GM06990 (cell line): ENCODE data around the gene ADAMTSL1.

Experiments used
- DNase-seq: peaks from one replicate; pipeline ENCODE4 v3.0.0-alpha.2; 2011; ENCODE audit not compliant: insufficient read length; ENCODE audit errors: extremely low read depth
- H3K27me3 ChIP-seq: replicated peaks from 2 replicates; pipeline ENCODE4 v1.6.0; 2011; ENCODE audit warnings: low read length; ENCODE audit not compliant: control insufficient read depth, insufficient read depth
- H3K36me3 ChIP-seq: 2 replicates; pipeline ENCODE4 v1.5.1; 2011; ENCODE audit warnings: low read length; ENCODE audit not compliant: control insufficient read depth, insufficient read depth
- H3K4me3 ChIP-seq: replicated peaks from 2 replicates; pipeline ENCODE4 v1.5.1; 2011; ENCODE audit warnings: low read depth, mild to moderate bottlenecking, control low read depth, low read length
- CTCF ChIP-seq: IDR thresholded peaks from 2 replicates; pipeline ENCODE4 v1.5.1; 2011; ENCODE audit warnings: low read length, control low read depth, mild to moderate bottlenecking, inconsistent platforms; ENCODE audit not compliant: insufficient read depth, poor library complexity, severe bottlenecking

The ADAMTSL1 gene

DNA sequence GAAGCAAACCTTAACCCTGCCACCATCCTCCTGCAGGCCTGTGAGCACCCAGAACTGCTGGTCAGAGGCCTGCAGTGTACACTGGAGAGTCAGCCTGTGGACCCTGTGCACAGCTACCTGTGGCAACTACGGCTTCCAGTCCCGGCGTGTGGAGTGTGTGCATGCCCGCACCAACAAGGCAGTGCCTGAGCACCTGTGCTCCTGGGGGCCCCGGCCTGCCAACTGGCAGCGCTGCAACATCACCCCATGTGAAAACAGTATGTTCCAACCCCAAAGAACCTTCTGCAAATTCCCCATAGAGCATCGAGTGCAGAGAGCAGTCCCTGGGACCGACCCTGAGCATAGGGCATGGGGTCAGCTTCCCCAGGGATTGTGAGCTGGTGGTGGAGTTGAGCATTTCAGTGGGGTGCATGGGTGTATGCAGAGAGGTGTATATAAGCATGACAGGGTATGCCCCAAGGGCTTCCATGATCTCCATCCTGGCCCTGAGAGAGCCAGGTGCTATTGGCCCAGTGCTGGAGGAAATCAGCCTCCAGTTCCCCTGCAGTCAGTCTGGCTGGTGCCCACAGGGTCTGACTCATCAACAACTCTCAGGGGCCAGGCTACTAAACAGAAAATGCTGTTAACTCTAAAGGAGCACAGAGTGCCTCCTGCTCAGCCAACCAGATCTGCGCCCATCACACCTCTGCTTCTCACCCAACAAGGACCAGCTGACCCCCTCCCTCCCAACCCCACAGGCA is 432.9 kb downstream of the ADAMTSL1 start:
- no peak for TF ChIP-seq CTCF
- Histone ChIP-seq H3K27me3 (peaks cover 4% of the 10 kb centered on the region), H3K36me3 (no peaks in the 10 kb centered on the region), H3K4me3 (no peak overlapping the region)
- DNase-seq, result no peak

GRCh38 chr9:18907927-18908625 is 434.1 kb downstream of the ADAMTSL1 start:
- no peaks in the 10 kb centered on the region for H3K36me3 ChIP-seq

DNA sequence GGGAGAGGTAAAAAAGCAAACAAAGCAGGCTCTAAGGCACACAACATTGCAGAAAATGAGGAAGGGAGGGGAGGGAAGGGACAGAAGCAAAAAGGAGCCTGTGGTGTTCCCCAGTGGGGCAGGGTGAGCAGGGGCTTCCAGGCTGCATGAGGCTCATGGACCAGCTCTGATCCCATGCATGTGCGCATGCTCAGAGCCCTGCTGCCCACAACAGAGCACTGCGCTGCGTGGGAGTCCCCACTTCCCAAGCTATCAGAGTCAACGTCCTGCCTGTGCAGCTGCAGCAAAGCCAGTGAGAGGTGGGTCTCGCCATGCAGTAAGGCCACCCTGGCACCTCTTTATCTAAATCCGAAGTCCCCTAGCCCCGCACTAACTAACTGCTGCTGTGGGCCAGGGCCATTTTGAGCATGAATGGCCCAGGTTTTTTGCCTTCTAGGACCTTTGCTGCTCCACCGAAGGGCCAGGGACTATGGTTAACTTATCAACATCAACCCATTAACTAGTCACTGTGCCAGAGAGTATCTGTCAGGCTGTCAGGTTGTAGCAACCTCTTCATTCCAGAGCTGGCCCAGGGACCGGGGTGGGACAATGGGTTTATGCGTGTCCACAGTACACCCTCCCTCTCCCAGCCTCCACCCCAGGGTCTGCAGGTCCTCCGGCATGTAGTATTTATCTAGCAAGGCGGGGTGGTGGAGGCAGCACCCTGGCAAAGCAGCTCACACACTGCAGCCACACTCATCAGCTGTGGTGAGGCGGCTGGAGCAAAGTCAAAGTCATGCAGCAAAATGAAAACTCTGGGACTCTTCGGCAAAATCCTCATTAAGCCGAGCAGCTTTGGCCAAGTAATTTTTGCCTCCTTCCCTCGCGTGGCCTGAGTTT is 435.4 kb downstream of the ADAMTSL1 start:
- TF ChIP-seq CTCF, result no peak

More at GRCh38 chr9:18907927-18908625, 434.1 kb downstream of the ADAMTSL1 start:
- Histone ChIP-seq H3K27me3 (peaks cover 4% of the 10 kb centered on the region), H3K4me3 (no peak overlapping the region)
- DNase-seq, result no peak
- TF ChIP-seq CTCF, result no peak

GRCh38 chr9:18910435-18910834 is 436.5 kb downstream of the ADAMTSL1 start:
- Histone ChIP-seq H3K36me3 (no peaks in the 10 kb centered on the region), H3K4me3 (no peak overlapping the region), H3K27me3 (peaks cover 4% of the 10 kb centered on the region)
- no peak for TF ChIP-seq CTCF
- DNase-seq, result no peak

More for the DNA sequence above, 435.4 kb downstream of the ADAMTSL1 start:
- Histone ChIP-seq H3K27me3 (peaks cover 4% of the 10 kb centered on the region), H3K36me3 (no peaks in the 10 kb centered on the region), H3K4me3 (no peak overlapping the region)
- no peak for DNase-seq

DNA sequence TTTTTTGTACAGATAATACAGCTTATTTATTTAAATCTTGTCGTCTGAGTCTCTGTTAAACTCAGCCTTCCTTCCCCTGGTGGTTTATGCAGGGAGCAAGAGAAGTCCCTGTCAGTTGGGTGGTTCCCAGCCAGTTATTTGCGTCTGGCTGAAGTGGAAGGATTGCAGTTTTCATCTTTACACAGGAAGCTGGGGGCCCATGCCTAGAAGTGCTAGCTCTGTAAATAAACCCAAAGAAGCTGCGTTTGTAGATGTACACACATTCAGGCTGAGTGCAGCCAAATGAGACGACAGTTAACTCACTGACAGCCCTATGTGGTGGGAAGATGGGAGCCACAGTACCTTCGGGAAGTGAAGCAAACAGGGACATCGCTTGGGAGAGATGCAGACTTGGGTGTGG is 437.0 kb downstream of the ADAMTSL1 start:
- DNase-seq, result no peak
- no peak overlapping the region for H3K4me3 ChIP-seq
- no peaks in the 10 kb centered on the region for H3K36me3 ChIP-seq
- no peak for TF ChIP-seq CTCF
- H3K27me3 ChIP-seq, result peaks cover 4% of the 10 kb centered on the region
